Loucy (cell line): ENCODE data around the gene CDH4.

Source experiments
- H2AFZ ChIP-seq: fragments of 200-600 bp; sonication (generic); 2 replicates; pipeline ENCODE4 v1.6.0; 2016; ENCODE audit warnings: antibody characterized with exemption, mild to moderate bottlenecking, low read length, moderate library complexity
- H3F3A ChIP-seq: fragments of 200-600 bp; 2 replicates; pipeline ENCODE4 v1.6.0; 2016; ENCODE audit warnings: antibody characterized with exemption, low read depth, mild to moderate bottlenecking
- H3K27me3 ChIP-seq: fragments of 200-600 bp; sonication (generic); 2 replicates; pipeline ENCODE4 v1.6.1; 2014; ENCODE audit warnings: low read length, mild to moderate bottlenecking; ENCODE audit not compliant: insufficient read depth, poor library complexity, severe bottlenecking
- H3K36me3 ChIP-seq: fragments of 200-600 bp; sonication (generic); 2 replicates; pipeline ENCODE4 v1.6.1; 2016; ENCODE audit warnings: low read length; ENCODE audit not compliant: insufficient read depth
- H3K4me1 ChIP-seq: fragments of 200-600 bp; sonication (generic); 2 replicates; pipeline ENCODE4 v1.5.1; 2014; ENCODE audit warnings: low read length, mild to moderate bottlenecking; ENCODE audit not compliant: insufficient read depth, poor library complexity, severe bottlenecking
- H3K4me2 ChIP-seq: fragments of 200-600 bp; sonication (generic); 2 replicates; pipeline ENCODE4 v1.6.0; 2014; ENCODE audit warnings: antibody characterized with exemption, low read length, low read depth, mild to moderate bottlenecking; ENCODE audit not compliant: poor library complexity, severe bottlenecking
- H3K4me3 ChIP-seq: fragments of 200-600 bp; sonication (generic); 2 replicates; pipeline ENCODE4 v1.5.1; 2014; ENCODE audit warnings: low read length, mild to moderate bottlenecking, mixed read lengths; ENCODE audit not compliant: poor library complexity, severe bottlenecking
- H3K79me2 ChIP-seq: fragments of 200-600 bp; sonication (generic); 2 replicates; pipeline ENCODE4 v1.6.1; 2014; ENCODE audit warnings: low read length; ENCODE audit not compliant: insufficient read depth
- H3K9ac ChIP-seq: fragments of 200-600 bp; sonication (generic); 2 replicates; pipeline ENCODE4 v1.6.0; 2014; ENCODE audit warnings: mild to moderate bottlenecking, low read depth, low read length, moderate library complexity; ENCODE audit not compliant: poor library complexity, severe bottlenecking
- H3K9me2 ChIP-seq: fragments of 200-600 bp; sonication (generic); replicated peaks from 2 replicates; pipeline ENCODE4 v1.6.1; 2016; ENCODE audit warnings: low read depth, low read length, mixed read lengths
- H3K9me3 ChIP-seq: fragments of 200-600 bp; sonication (generic); 2 replicates; pipeline ENCODE4 v1.6.1; 2014; ENCODE audit warnings: mild to moderate bottlenecking, antibody characterized with exemption, low read length, low read depth; ENCODE audit not compliant: insufficient read depth
- H4K20me1 ChIP-seq: fragments of 200-600 bp; sonication (generic); 2 replicates; pipeline ENCODE4 v1.6.0; 2014; ENCODE audit warnings: antibody characterized with exemption, low read length, mild to moderate bottlenecking; ENCODE audit not compliant: insufficient read depth, poor library complexity, severe bottlenecking
- CTCF ChIP-seq: fragments of 200-600 bp; sonication (generic); conservative IDR thresholded peaks from 2 replicates; pipeline ENCODE4 v1.5.1; 2014; ENCODE audit warnings: mild to moderate bottlenecking, antibody characterized with exemption, low read length
- EZH2phosphoT487 ChIP-seq: fragments of 200-600 bp; IDR thresholded peaks from 2 replicates; pipeline ENCODE4 v1.6.1; 2018; ENCODE audit warnings: antibody characterized with exemption, mild to moderate bottlenecking, moderate library complexity, borderline replicate concordance

CDH4 gene

GRCh38 chr20:61803915-61804751, 552.1 kb downstream of the CDH4 start:
- Histone ChIP-seq H3F3A (no peaks in the 10 kb centered on the region), H3K4me2 (no peak overlapping the region), H3K9me3 (no peaks in the 10 kb centered on the region), H2AFZ (no peak overlapping the region), H3K79me2 (no peaks in the 10 kb centered on the region), H3K9ac (no peak overlapping the region), H3K4me1 (no peaks in the 10 kb centered on the region), H3K9me2 (no peaks in the 10 kb centered on the region), H3K4me3 (no peak overlapping the region), H3K27me3 (no peaks in the 10 kb centered on the region), H3K36me3 (no peaks in the 10 kb centered on the region; the same call in 1 of the 2 replicates), H4K20me1 (no peaks in the 10 kb centered on the region)
- no peak for TF ChIP-seq EZH2phosphoT487
- TF ChIP-seq CTCF, result no peak

GRCh38 chr20:61804752-61805295, 552.8 kb downstream of the CDH4 start:
- Histone ChIP-seq H2AFZ (no peak overlapping the region), H3F3A (no peaks in the 10 kb centered on the region), H3K4me1 (no peaks in the 10 kb centered on the region), H3K4me3 (no peak overlapping the region), H4K20me1 (no peaks in the 10 kb centered on the region), H3K9me2 (no peaks in the 10 kb centered on the region), H3K36me3 (no peaks in the 10 kb centered on the region; the same call in 1 of the 2 replicates), H3K9me3 (no peaks in the 10 kb centered on the region), H3K27me3 (no peaks in the 10 kb centered on the region), H3K79me2 (no peaks in the 10 kb centered on the region), H3K9ac (no peak overlapping the region), H3K4me2 (no peak overlapping the region)
- no peak for TF ChIP-seq EZH2phosphoT487
- TF ChIP-seq CTCF, result no peak

- H3K9ac ChIP-seq, result no peak overlapping the region
- no peaks in the 10 kb centered on the region for H3K4me1 ChIP-seq
- H2AFZ ChIP-seq, result no peak overlapping the region
- no peaks in the 10 kb centered on the region for H3K9me3 ChIP-seq
- H3K79me2 ChIP-seq, result no peaks in the 10 kb centered on the region
- H3K27me3 ChIP-seq, result no peaks in the 10 kb centered on the region
- no peaks in the 10 kb centered on the region; the same call in 1 of the 2 replicates for H3K36me3 ChIP-seq
- no peak for TF ChIP-seq CTCF
- no peak for TF ChIP-seq EZH2phosphoT487
- no peaks in the 10 kb centered on the region for H4K20me1 ChIP-seq
- no peaks in the 10 kb centered on the region for H3K9me2 ChIP-seq
- no peak overlapping the region for H3K4me2 ChIP-seq
- no peak overlapping the region for H3K4me3 ChIP-seq
- H3F3A ChIP-seq, result no peaks in the 10 kb centered on the region
These were observed 553.3 kb downstream of the CDH4 start for GRCh38 chr20:61805365-61805764.
